HCT116 (cell line): ENCODE data around the gene CCDC9B. TPM values are rescaled to one million over a fixed set of nuclear protein-coding genes. Genes with fewer than 3 reads are reported as not detected.

Source experiments
- ATAC-seq: fragments of 200-7000 bp; cut with Tn5 transposase; 2 replicates; pipeline ENCODE4 v1.9.1; 2020; ENCODE audit warnings: mild to moderate bottlenecking, moderate library complexity
- BruUV-seq: library from RNA; stranded (reverse); fragments of 400-500 nt; replicated peaks from 2 replicates; lab custom pipeline; 2021; lab: Mats Ljungman, UMichigan
- CTCF ChIA-PET: fragments of 300-600 bp; sonication (Branson Sonifier 250); formaldehyde crosslinking; loops from one replicate; lab custom pipeline; 2021; ENCODE audit warnings: antibody characterized with exemption; lab: Charles Lee
- POLR2A ChIA-PET: fragments of 300-600, 350-600 bp; sonication (Branson Sonifier 250); formaldehyde crosslinking; loops from one replicate; lab custom pipeline; 2021; ENCODE audit warnings: antibody characterized with exemption; lab: Charles Lee
- RAD21 ChIA-PET, 2 experiments: fragments of 300-600 bp; sonication (Branson Sonifier 250); formaldehyde crosslinking; loops; one replicate each; lab custom pipeline; 2023; ENCODE audit warnings: low total read pairs in 2 of 2; ENCODE audit not compliant: uncharacterized antibody in 2 of 2, unreplicated experiment in 2 of 2, low non-redundant PET in 1 of 2; lab: Charles Lee
- DNase-seq: peaks from one replicate; pipeline ENCODE4 v3.0.0-alpha.2; 2010; ENCODE audit warnings: low read depth, low spot score
- H2AFZ ChIP-seq: fragments of 200-600 bp; shearing (Covaris generic), sonication (generic); 2 replicates; pipeline ENCODE4 v1.6.1; 2017; ENCODE audit warnings: low read depth, mixed run types, mixed read lengths, antibody characterized with exemption, low read length; ENCODE audit not compliant: poor library complexity, severe bottlenecking
- H3K27ac ChIP-seq: 2 replicates; pipeline ENCODE4 v1.5.1; 2012; ENCODE audit warnings: low read depth, low read length
- H3K27me3 ChIP-seq: fragments of 200-600 bp; sonication (generic); 2 replicates; pipeline ENCODE4 v1.6.1; 2016; ENCODE audit warnings: mixed run types, low read length, mixed read lengths; ENCODE audit not compliant: insufficient read depth
- H3K36me3 ChIP-seq, 2 experiments: fragments of 200-500 bp in 1 of 2; fragments of 200-600 bp in 1 of 2; sonication (Bioruptor generic) in 1 of 2; sonication (generic) in 1 of 2; 2 replicates each; pipeline versions ENCODE4 v1.5.1 to v1.6.1; 2014 to 2016; ENCODE audit warnings: low read length in 2 of 2, inconsistent platforms in 1 of 2, mixed read lengths in 1 of 2, mixed run types in 1 of 2; ENCODE audit not compliant: insufficient read depth in 2 of 2, control insufficient read depth in 1 of 2
- H3K4me1 ChIP-seq, 2 experiments: fragments of 200-600 bp in 1 of 2; sonication (generic) in 1 of 2; 2 replicates each; pipeline versions ENCODE4 v1.5.1 to v1.6.1; 2012 to 2017; ENCODE audit warnings: low read length in 2 of 2, inconsistent platforms in 1 of 2, mild to moderate bottlenecking in 1 of 2, mixed read lengths in 1 of 2, mixed run types in 1 of 2, moderate library complexity in 1 of 2; ENCODE audit not compliant: insufficient read depth in 2 of 2, control insufficient read depth in 1 of 2
- H3K4me2 ChIP-seq: fragments of 200-600 bp; sonication (generic); 2 replicates; pipeline ENCODE4 v1.6.1; 2017; ENCODE audit warnings: mixed run types, low read length, mixed read lengths
- H3K4me3 ChIP-seq, 2 experiments: fragments of 200-600 bp in 1 of 2; sonication (generic) in 1 of 2; replicated peaks in 1 of 2; 2 replicates each; pipeline ENCODE4 v1.5.1; 2011 to 2016; ENCODE audit warnings: low read length in 2 of 2, control low read depth in 1 of 2, low read depth in 1 of 2, mild to moderate bottlenecking in 1 of 2, mixed read lengths in 1 of 2, mixed run types in 1 of 2
- H3K79me2 ChIP-seq: fragments of 200-600 bp; sonication (generic); 2 replicates; pipeline ENCODE4 v1.6.1; 2017; ENCODE audit warnings: mild to moderate bottlenecking, mixed run types, low read length, moderate library complexity, mixed read lengths; ENCODE audit not compliant: insufficient read depth
- H3K9ac ChIP-seq: fragments of 200-600 bp; sonication (generic); 2 replicates; pipeline ENCODE4 v1.6.1; 2016; ENCODE audit warnings: low read length, mixed read lengths
- H3K9me2 ChIP-seq: fragments of 200-600 bp; sonication (generic), shearing (Covaris generic); 2 replicates; pipeline ENCODE4 v1.6.1; 2017; ENCODE audit warnings: mixed run types, mild to moderate bottlenecking, moderate library complexity; ENCODE audit not compliant: insufficient read depth
- H3K9me3 ChIP-seq, 2 experiments: fragments of 200-500 bp in 1 of 2; fragments of 200-600 bp in 1 of 2; sonication (Bioruptor generic) in 1 of 2; sonication (generic) in 1 of 2; 2 replicates each; pipeline ENCODE4 v1.6.1; 2014 to 2017; ENCODE audit warnings: low read length in 2 of 2, mixed read lengths in 2 of 2, inconsistent platforms in 1 of 2, low read depth in 1 of 2, mild to moderate bottlenecking in 1 of 2, mixed run types in 1 of 2, moderate library complexity in 1 of 2; ENCODE audit not compliant: control insufficient read depth in 1 of 2, insufficient read depth in 1 of 2
- H4K20me1 ChIP-seq: fragments of 200-600 bp; sonication (generic), shearing (Covaris generic); 2 replicates; pipeline ENCODE4 v1.6.1; 2017; ENCODE audit warnings: mixed run types, mild to moderate bottlenecking, moderate library complexity; ENCODE audit not compliant: insufficient read depth
- CEBPB ChIP-seq: IDR thresholded peaks from 2 replicates; pipeline ENCODE4 v1.6.1; 2012; ENCODE audit warnings: low read depth
- ELF1 ChIP-seq: IDR thresholded peaks from 2 replicates; pipeline ENCODE4 v1.6.1; 2012; ENCODE audit warnings: low read depth, borderline replicate concordance
- FOSL1 ChIP-seq: IDR thresholded peaks from 2 replicates; pipeline ENCODE4 v1.6.1; 2012; ENCODE audit warnings: low read depth
- JUND ChIP-seq: IDR thresholded peaks from 2 replicates; pipeline ENCODE4 v1.6.1; 2012
- MAX ChIP-seq: IDR thresholded peaks from 2 replicates; pipeline ENCODE4 v1.6.1; 2012
- RAD21 ChIP-seq: IDR thresholded peaks from 2 replicates; pipeline ENCODE4 v1.6.1; 2012; ENCODE audit warnings: low read depth, mild to moderate bottlenecking
- REST ChIP-seq: IDR thresholded peaks from 2 replicates; pipeline ENCODE4 v1.6.1; 2012; ENCODE audit warnings: low read depth
- SIN3A ChIP-seq: IDR thresholded peaks from 2 replicates; pipeline ENCODE4 v1.6.1; 2012; ENCODE audit warnings: low read depth
- SP1 ChIP-seq: IDR thresholded peaks from 2 replicates; pipeline ENCODE4 v1.6.1; 2012; ENCODE audit warnings: low read depth
- TCF7L2 ChIP-seq: IDR thresholded peaks from 2 replicates; pipeline ENCODE4 v1.7.0; 2011; ENCODE audit warnings: borderline replicate concordance, inconsistent platforms; ENCODE audit not compliant: insufficient read depth, insufficient read length; ENCODE audit errors: extremely low read depth
- ZNF274 ChIP-seq: fragments of 200-500 bp; sonication (Bioruptor generic); IDR thresholded peaks from 2 replicates; pipeline ENCODE4 v1.6.1; 2014; ENCODE audit warnings: mild to moderate bottlenecking, low read depth, low read length, inconsistent platforms
- intact Hi-C: fragments of 100-400 bp; cut with micrococcal nuclease; formaldehyde crosslinking; loops from 2 replicates; pipeline ENCODE4 v1.10.0; 2022
- total RNA-seq: library from RNA; stranded (reverse); gene quantifications from one replicate; pipeline ENCODE4 v1.2.1, GENCODE V29; 2021; ENCODE audit not compliant: unreplicated experiment

The CCDC9B gene
- total RNA-seq, 1 experiment from 2014 or later, result 15.6 TPM

GRCh38 chr15:40320409-40320808, 20.3 kb downstream of the CCDC9B start:
- no peak for DNase-seq
- H2AFZ ChIP-seq, result no peak overlapping the region
- H3K9ac ChIP-seq, result no peak overlapping the region
- intact Hi-C loops, result no loop called here
- no peaks in the 10 kb centered on the region for H4K20me1 ChIP-seq
- no peaks in the 10 kb centered on the region for H3K36me3 ChIP-seq
- no peaks in the 10 kb centered on the region for H3K9me3 ChIP-seq
- H3K9me2 ChIP-seq, result no peaks in the 10 kb centered on the region
- TF ChIP-seq TCF7L2 (no peak), ZNF274 (no peak), MAX (no peak), CEBPB (no peak), JUND (no peak), RAD21 (no peak), FOSL1 (no peak), ELF1 (no peak), REST (no peak), SP1 (no peak), SIN3A (no peak)
- no peak overlapping the region for H3K27ac ChIP-seq
- H3K4me3 ChIP-seq, result no peak overlapping the region
- ChIA-PET RAD21 (interaction anchor here in 1 of 2 experiments (0.7 kb wide), 1 partner anchor 237 kb away, joined by 3 read pairs; no protein-coding TSS in a partner anchor), CTCF (interaction anchor here (1.0 to 5.3 kb wide), 5 partner anchors 11 to 31 kb away, joined by 3 to 44 read pairs (median 5); partner anchors contain the start of genes CCDC9B and PLCB2), POLR2A (no interaction called here)
- H3K27me3 ChIP-seq, result no peaks in the 10 kb centered on the region
- no peak for ATAC-seq
- no peak overlapping the region for H3K4me2 ChIP-seq
- peaks cover 4 to 18% of the 10 kb centered on the region in 2 experiments; a peak in 3 of 4 replicates for H3K4me1 ChIP-seq
- BruUV-seq, result no TSS peak
- no peaks in the 10 kb centered on the region for H3K79me2 ChIP-seq
